ENCODE results near the gene CNIH3.
A peak's percentile ranks its signal among the peaks of the same experiment; 100 is the strongest.

Gene CNIH3

GRCh38 chr1:224722838-224723237, 106.7 kb downstream of the CNIH3 start:
- no peak for DNase-seq (ENCODE audit: low spot score)

- no peak for DNase-seq (ENCODE audit: low spot score)
Measured at GRCh38 chr1:224724566-224724965, 108.4 kb downstream of the CNIH3 start.

DNA sequence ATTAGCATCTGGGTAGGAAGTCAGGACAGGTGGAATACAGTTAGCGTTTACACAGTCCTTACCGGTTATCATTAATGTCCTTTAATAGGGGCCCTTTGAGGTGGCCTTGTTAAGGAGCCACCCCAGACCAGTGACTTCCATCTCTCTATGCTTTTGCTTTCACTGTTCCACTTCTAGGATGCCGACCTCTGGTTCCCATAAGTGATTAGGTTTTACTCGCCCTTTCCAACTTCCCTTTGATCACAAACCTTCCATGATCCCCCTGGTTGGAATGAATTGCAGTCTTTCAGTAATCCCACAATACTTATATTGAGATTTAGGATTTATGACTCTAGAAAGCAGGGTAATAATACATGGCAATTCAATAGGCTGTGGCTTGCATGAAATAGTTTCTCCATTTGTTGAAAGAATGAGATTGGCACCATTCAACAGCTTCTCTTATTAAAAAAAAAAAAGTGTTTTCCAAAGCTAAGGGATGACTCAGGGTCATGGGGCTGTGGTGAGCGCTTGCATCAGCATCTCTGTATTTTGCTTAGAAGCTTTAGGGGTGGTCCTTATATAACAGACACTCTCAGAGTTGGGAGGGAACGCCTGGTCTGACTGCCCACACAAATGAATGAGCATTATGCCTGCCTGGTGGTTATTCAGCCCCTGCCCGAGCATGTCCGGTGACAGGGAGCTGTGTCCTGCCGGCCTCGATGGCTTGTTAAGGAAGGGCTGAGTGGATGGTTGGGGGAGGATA, 110.5 kb downstream of the CNIH3 start:
- DNase-seq (ENCODE audit: low spot score) = no peak

GRCh38 chr1:224727351-224728289, 111.5 kb downstream of the CNIH3 start:
- DNase-seq (ENCODE audit: low spot score) = no peak

GRCh38 chr1:224730540-224730939, 114.4 kb downstream of the CNIH3 start:
- no peak for DNase-seq (ENCODE audit: low spot score)

GRCh38 chr1:224730965-224731364, 114.8 kb downstream of the CNIH3 start:
- no peak for DNase-seq (ENCODE audit: low spot score)

GRCh38 chr1:224731633-224732032, 115.5 kb downstream of the CNIH3 start:
- no peak for DNase-seq (ENCODE audit: low spot score)

DNA sequence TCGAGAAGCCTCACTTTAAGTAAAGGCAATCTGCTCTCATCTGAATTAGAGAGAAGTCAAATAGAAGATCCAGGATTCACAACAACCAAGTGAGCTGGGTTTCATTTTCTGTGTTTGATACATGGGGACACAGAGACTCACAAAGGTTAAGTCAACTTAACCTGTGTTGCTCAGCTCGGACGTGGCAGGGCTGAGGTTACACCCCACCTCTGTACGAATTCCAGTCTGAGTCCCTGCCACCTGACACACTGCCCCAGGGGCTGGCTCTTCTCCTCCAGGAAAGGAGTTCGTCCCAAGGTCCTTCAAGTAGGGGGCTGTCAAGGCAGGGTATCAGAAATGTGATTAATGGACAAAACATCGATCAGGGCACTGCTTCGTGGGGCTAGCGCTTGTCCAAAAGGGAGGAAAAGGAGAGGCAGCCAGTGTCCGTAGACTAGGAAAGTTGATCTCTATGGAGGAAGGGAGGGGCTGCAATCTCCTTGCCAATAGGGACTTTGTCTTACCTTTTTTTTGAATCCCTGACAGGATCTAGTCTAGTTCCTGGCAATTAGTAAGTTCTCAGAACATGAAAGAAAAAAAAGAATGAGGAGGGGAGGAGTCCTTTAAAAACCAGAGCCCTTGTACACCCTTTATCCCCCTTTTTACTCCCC, 116.4 kb downstream of the CNIH3 start:
- DNase-seq (ENCODE audit: low spot score) = no peak

- DNase-seq (ENCODE audit: low spot score) = no peak
Measured at GRCh38 chr1:224733027-224733911, 117.2 kb downstream of the CNIH3 start.

- DNase-seq (ENCODE audit: low spot score) = no peak
Measured at GRCh38 chr1:224734261-224734935, 118.3 kb downstream of the CNIH3 start.

DNA sequence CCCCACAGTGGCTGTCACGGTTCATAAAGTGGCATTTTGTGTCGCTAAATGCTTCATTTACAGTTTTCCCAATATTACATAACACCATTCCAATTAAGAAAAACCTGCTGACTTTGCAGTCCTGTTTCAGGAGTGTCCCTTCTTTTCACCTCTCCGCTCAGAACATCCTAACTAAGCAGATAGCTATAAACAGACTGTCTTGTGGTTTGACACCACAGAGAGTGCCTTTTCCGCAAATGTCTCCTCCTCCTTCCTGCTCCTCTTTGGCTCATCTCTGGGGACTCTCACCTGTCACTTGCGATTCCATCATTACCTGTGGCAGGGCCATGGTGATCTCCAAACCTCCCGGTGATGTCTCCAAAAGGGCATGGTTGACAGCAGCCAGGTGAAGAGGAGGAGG, 119.0 kb downstream of the CNIH3 start:
- no peak for DNase-seq (ENCODE audit: low spot score)

DNA sequence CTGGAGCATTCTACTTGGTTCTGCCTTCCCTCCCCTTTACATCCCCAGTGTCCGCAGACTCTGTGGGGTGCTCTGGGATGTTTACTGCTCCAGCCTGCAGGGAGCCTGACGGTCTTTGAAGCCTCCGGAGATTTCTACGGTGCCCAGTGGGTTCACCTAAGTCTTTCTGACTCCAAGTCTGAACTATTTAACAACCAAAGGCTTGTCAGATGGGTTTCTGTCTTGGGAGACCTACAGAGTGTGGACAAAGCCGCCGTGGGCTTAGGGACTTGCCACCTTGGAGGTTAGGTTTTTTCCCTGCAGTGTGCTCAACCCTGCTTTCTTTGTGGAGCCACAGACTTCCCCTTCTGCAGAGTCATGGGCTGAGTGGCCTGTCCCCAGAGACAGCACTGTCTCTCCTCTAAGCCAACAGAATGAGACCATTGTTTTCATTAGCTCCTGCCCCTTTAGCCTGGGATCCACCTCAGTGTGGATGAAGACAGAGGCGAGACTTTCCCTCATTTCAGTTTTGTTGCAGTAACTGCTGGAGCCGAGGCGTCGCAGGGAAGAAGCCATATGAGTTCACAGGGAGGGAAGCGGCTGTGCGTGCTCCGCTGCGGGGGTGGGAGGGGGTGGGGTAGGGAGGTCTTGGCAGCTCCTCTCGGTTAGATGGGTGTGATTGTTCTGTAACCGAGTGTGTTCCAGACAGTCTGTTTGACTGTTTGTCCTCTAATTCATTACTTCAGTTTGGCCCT, 120.7 kb downstream of the CNIH3 start:
- peak; percentile 71 for DNase-seq (ENCODE audit: low spot score)

GRCh38 chr1:224737353-224737727, 121.2 kb downstream of the CNIH3 start:
- no peak for DNase-seq (ENCODE audit: low spot score)

DNA sequence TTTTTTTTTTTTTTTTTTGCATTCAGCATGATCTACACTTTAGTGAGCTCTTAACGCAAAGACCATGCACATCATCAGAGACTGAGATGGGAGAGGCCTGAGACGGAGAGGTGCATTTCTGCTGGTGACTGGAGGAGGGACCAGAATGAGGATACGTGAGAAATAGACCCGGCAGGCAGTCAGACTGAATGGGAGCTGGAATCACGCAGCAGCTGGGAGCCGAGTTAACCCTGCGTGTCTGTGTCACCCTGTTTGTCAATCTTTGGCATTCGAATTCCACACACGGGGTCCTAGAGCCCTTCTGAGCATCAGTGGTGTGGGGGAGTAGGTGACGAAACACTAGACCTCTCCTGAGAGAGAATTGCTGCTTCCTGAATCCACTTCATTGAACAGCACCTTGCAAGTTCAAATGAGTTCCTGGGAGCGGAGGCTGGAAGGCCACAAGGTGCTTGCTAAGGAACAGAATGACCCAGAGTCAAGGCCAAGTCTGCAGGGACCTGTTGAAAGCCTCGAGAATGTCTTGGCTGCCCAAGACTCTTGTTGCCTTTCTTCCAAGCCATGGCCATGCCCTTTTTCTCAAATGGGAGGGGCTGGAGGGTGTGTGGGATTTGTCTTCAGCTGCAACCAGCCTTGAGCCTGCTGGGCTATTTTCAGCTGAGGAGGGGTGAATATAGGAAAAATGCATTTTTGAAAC, 123.3 kb downstream of the CNIH3 start:
- no peak for DNase-seq (ENCODE audit: low spot score)

DNA sequence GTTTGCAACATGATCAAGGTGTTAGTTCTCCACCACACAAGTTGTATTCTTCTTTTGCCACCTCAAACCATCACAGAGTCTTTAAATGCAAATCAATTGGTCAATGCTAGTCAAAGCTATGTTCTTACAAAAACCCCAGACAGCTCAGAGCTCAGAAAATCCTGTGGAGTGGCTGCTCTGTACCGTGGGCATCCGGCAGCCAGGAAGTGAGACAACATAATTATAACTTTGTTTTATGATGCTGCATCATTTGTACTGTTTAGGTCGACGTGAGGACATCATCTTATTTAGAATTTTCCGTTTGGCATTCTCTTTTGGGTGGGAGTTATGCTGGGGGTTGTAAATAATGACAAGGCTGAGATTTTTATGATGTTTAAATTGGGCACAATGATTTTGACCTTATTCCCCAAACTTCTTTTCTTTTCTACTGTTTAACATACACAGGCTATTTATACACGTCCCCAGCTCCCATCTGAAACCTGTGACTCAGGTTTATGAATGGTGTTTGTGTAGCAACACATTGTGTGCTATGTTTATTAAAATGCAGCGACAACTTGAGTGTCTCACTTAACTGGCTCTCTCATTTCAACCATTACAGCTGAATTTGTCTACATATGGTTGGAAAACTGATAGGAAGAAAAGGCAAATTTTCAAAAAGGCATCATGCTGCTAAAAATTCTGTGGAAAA, 124.0 kb downstream of the CNIH3 start:
- DNase-seq (ENCODE audit: low spot score) = no peak

DNA sequence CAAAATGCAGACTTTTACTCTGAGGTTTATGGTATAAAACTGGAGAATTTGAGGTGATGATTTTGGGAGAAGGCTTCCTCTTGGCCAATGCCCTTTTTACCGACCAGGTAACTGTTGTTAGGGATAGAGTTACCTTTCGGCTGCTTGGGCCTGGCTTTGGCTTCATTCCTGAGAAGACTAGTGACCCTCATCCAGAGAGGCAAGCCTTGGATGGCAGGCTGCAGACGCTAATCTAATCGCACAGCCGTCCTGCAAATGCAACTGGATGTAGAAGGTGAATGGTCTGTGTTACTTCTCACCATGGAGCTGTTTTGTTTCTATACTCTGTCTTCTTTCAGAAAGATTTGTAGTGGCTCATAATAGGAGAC, 124.6 kb downstream of the CNIH3 start:
- no peak for DNase-seq (ENCODE audit: low spot score)

DNA sequence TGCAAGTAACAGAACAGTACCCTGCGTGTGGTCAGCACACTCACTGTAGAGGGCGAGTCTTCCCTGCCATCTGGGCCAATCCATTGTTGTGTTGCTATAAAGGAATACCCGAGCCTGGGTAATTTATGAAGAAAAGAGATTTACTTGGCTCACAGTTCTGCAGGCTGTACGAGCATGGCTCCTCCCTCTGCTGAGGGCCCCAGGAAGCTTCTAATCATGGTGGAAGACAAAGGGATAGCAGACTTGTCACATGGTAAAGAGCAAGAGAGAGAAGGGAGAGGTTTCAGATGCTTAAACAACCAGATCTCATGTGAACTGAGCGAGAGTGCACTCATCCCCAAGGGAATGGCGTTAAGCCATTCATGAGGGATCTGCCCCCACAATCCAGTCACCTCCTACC, 126.2 kb downstream of the CNIH3 start:
- DNase-seq (ENCODE audit: low spot score) = no peak

GRCh38 chr1:224743608-224744164, 127.6 kb downstream of the CNIH3 start:
- DNase-seq (ENCODE audit: low spot score) = no peak

GRCh38 chr1:224744521-224744920, 128.4 kb downstream of the CNIH3 start:
- no peak for DNase-seq (ENCODE audit: low spot score)

Measured in globus pallidus (tissue), 1 donor.